ENCODE data around the gene MMP26.

Gene MMP26

DNA sequence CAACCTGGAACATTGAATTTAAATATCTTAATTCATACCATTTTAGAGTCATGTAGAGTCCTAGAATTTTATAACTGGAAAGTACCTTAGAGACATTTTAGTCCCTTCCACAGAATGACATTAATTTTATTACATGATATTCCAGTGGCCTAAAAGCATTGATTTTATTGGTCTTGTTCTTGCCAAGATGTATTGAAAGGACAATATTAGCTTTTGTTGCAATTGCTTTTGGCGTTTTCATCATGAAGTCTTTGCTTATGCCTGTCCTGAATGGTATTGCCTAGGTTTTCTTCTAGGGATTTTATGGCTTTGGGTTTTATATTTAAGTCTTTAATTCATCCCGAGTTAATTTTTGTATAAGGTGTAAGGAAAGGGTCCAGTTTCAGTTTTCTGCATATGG, 36.2 kb downstream of the MMP26 start:
- Histone ChIP-seq H3K36me3 (replicated peaks) (no peaks in the 10 kb centered on the region), H3K4me3 (ENCODE audit: low read depth, low read length) (no peak overlapping the region), H3K27me3 (replicated peaks) (no peaks in the 10 kb centered on the region), H3K27ac (no peak overlapping the region)
- TF ChIP-seq, protein P1, sequence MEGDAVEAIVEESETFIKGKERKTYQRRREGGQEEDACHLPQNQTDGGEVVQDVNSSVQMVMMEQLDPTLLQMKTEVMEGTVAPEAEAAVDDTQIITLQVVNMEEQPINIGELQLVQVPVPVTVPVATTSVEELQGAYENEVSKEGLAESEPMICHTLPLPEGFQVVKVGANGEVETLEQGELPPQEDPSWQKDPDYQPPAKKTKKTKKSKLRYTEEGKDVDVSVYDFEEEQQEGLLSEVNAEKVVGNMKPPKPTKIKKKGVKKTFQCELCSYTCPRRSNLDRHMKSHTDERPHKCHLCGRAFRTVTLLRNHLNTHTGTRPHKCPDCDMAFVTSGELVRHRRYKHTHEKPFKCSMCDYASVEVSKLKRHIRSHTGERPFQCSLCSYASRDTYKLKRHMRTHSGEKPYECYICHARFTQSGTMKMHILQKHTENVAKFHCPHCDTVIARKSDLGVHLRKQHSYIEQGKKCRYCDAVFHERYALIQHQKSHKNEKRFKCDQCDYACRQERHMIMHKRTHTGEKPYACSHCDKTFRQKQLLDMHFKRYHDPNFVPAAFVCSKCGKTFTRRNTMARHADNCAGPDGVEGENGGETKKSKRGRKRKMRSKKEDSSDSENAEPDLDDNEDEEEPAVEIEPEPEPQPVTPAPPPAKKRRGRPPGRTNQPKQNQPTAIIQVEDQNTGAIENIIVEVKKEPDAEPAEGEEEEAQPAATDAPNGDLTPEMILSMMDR (IDR thresholded peaks at IDR 0.05; ENCODE audit: low read depth, low read length, missing control alignments): no peak
- in situ Hi-C loops (cut with HindIII; ENCODE audit: low pct_ligation_motif_present, low sequenced_read_pairs): no loop called here
- DNase-seq: no peak

- in situ Hi-C loops (cut with HindIII; ENCODE audit: low pct_ligation_motif_present, low sequenced_read_pairs): no loop called here
- no peak overlapping the region for H3K27ac ChIP-seq
Measured at GRCh38 chr11:4748438-4748837, 43.9 kb downstream of the MMP26 start.

GRCh38 chr11:4751201-4751600, 46.6 kb downstream of the MMP26 start:
- TF ChIP-seq, protein P1 (IDR thresholded peaks at IDR 0.05; ENCODE audit: low read depth, low read length, missing control alignments): no peak
- H3K36me3 ChIP-seq (replicated peaks): no peaks in the 10 kb centered on the region
- H3K27ac ChIP-seq: no peak overlapping the region
- no peak overlapping the region for H3K4me3 ChIP-seq (ENCODE audit: low read depth, low read length)
- no peak for DNase-seq
- H3K27me3 ChIP-seq (replicated peaks): no peaks in the 10 kb centered on the region
- in situ Hi-C loops (cut with HindIII; ENCODE audit: low pct_ligation_motif_present, low sequenced_read_pairs): no loop called here

More at GRCh38 chr11:4748438-4748837, 43.9 kb downstream of the MMP26 start:
- TF ChIP-seq, protein P1 (IDR thresholded peaks at IDR 0.05; ENCODE audit: low read depth, low read length, missing control alignments): no peak
- H3K4me3 ChIP-seq (ENCODE audit: low read depth, low read length): no peak overlapping the region
- H3K36me3 ChIP-seq (replicated peaks): no peaks in the 10 kb centered on the region
- DNase-seq: peak; percentile 14
- no peaks in the 10 kb centered on the region for H3K27me3 ChIP-seq (replicated peaks)

Data from brain microvascular endothelial cell (primary cell).